ENCODE measurements around the gene TPST1. TPM values are rescaled to one million over a fixed set of nuclear protein-coding genes. Genes with fewer than 3 reads are reported as not detected.
"Not testable (repeated sequence)": the region's sequence is repeated elsewhere in the genome, so short reads cannot be mapped to it uniquely, and the experiment has no call there.

Gene TPST1
- polyA plus RNA-seq, 4 donors = 35.4 to 51.4 (median 41.8) TPM

- DNase-seq (ENCODE audit: low read depth in 4 of 4, low spot score in 3 of 4) = no peak
These were observed 17.2 kb upstream of the TPST1 start for GRCh38 chr7:66187905-66188304.

- no peak for DNase-seq (ENCODE audit: low read depth in 4 of 4, low spot score in 3 of 4)
These were observed 16.5 kb upstream of the TPST1 start for GRCh38 chr7:66188645-66189044.

- no peak for DNase-seq (ENCODE audit: low read depth in 4 of 4, low spot score in 3 of 4)
These were observed 15.2 kb upstream of the TPST1 start for GRCh38 chr7:66189695-66190503.

GRCh38 chr7:66190504-66190857, 14.7 kb upstream of the TPST1 start:
- no peak for DNase-seq (ENCODE audit: low read depth in 4 of 4, low spot score in 3 of 4)

- no peak for DNase-seq (ENCODE audit: low read depth in 4 of 4, low spot score in 3 of 4)
These were observed 11.9 kb upstream of the TPST1 start for GRCh38 chr7:66193146-66193725.

- no peak for DNase-seq (ENCODE audit: low read depth in 4 of 4, low spot score in 3 of 4)
These were observed 6.7 kb upstream of the TPST1 start for GRCh38 chr7:66198469-66198868.

GRCh38 chr7:66198956-66199355, 6.2 kb upstream of the TPST1 start:
- DNase-seq (ENCODE audit: low read depth in 4 of 4, low spot score in 3 of 4) = no peak

- no peak for DNase-seq (ENCODE audit: low read depth in 4 of 4, low spot score in 3 of 4)
These were observed 2.7 kb upstream of the TPST1 start for GRCh38 chr7:66202441-66202840.

- DNase-seq (ENCODE audit: low read depth in 4 of 4, low spot score in 3 of 4) = no peak
These were observed 582 bp downstream of the TPST1 start for GRCh38 chr7:66205741-66206090.

- DNase-seq (ENCODE audit: low read depth in 4 of 4, low spot score in 3 of 4) = no peak
These were observed 1.2 kb downstream of the TPST1 start for GRCh38 chr7:66206119-66206933.

GRCh38 chr7:66206934-66207240, 1.8 kb downstream of the TPST1 start:
- DNase-seq (ENCODE audit: low read depth in 4 of 4, low spot score in 3 of 4) = no peak

GRCh38 chr7:66207540-66207939, 2.4 kb downstream of the TPST1 start:
- no peak for DNase-seq (ENCODE audit: low read depth in 4 of 4, low spot score in 3 of 4)

GRCh38 chr7:66211429-66211828, 6.3 kb downstream of the TPST1 start:
- no peak for DNase-seq (ENCODE audit: low read depth in 4 of 4, low spot score in 3 of 4)

GRCh38 chr7:66213637-66214036, 8.5 kb downstream of the TPST1 start:
- DNase-seq (ENCODE audit: low read depth in 4 of 4, low spot score in 3 of 4) = no peak

- no peak for DNase-seq (ENCODE audit: low read depth in 4 of 4, low spot score in 3 of 4)
These were observed 11.6 kb downstream of the TPST1 start for GRCh38 chr7:66216687-66217086.

GRCh38 chr7:66219805-66220204, 14.7 kb downstream of the TPST1 start:
- DNase-seq (ENCODE audit: low read depth in 4 of 4, low spot score in 3 of 4) = no peak

GRCh38 chr7:66221442-66221841, 16.3 kb downstream of the TPST1 start:
- no peak for DNase-seq (ENCODE audit: low read depth in 4 of 4, low spot score in 3 of 4)

GRCh38 chr7:66227808-66228207, 22.7 kb downstream of the TPST1 start:
- no peak for DNase-seq (ENCODE audit: low read depth in 4 of 4, low spot score in 3 of 4)

GRCh38 chr7:66231326-66232216, 26.4 kb downstream of the TPST1 start:
- not testable (repeated sequence) for DNase-seq (ENCODE audit: low read depth in 4 of 4, low spot score in 3 of 4)

- no peak for DNase-seq (ENCODE audit: low read depth in 4 of 4, low spot score in 3 of 4)
These were observed 28.5 kb downstream of the TPST1 start for GRCh38 chr7:66233638-66234037.
